ENCODE data around the gene RBM6. TPM values are rescaled to one million over a fixed set of nuclear protein-coding genes. Genes with fewer than 3 reads are reported as not detected.

The RBM6 gene
- total RNA-seq, 1 experiment from 2014 or later: 58.3 TPM

- Histone ChIP-seq H3K36me3 (ENCODE audit: control insufficient read depth in 1 of 2, insufficient read depth in 2 of 2, low read length in 2 of 2) (peaks cover 2 to 4% of the 10 kb centered on the region in 2 experiments; a peak in 2 of 4 replicates), H3K27me3 (ENCODE audit: insufficient read depth, low read length) (no peaks in the 10 kb centered on the region), H4K20me1 (ENCODE audit: insufficient read depth) (peaks cover 4% of the 10 kb centered on the region; the same call in 1 of the 2 replicates), H3K9me2 (ENCODE audit: insufficient read depth) (no peaks in the 10 kb centered on the region), H3K9me3 (ENCODE audit: control insufficient read depth in 1 of 2, insufficient read depth in 1 of 2, low read depth in 1 of 2, low read length in 2 of 2) (no peaks in the 10 kb centered on the region), H3K9ac (ENCODE audit: low read length) (no peak overlapping the region), H3K4me1 (ENCODE audit: control insufficient read depth in 1 of 2, insufficient read depth in 2 of 2, low read length in 2 of 2) (no peaks in the 10 kb centered on the region), H3K4me3 (replicated peaks in 1 of 2; ENCODE audit: low read depth in 1 of 2, low read length in 2 of 2) (no peak overlapping the region), H3K4me2 (ENCODE audit: low read length) (no peak overlapping the region), H3K27ac (ENCODE audit: low read depth, low read length) (no peak overlapping the region), H2AFZ (ENCODE audit: low read depth, low read length, poor library complexity, severe bottlenecking) (no peak overlapping the region), H3K79me2 (ENCODE audit: insufficient read depth, low read length) (peaks cover 22% of the 10 kb centered on the region)
- BruUV-seq (replicated peaks): no TSS peak
- ChIA-PET POLR2A (no interaction called here), RAD21 (ENCODE audit: low non-redundant PET in 1 of 2, low total read pairs in 2 of 2, uncharacterized antibody in 2 of 2, unreplicated experiment in 2 of 2) (no interaction called here), CTCF (no interaction called here)
- TF ChIP-seq ZNF274 (IDR thresholded peaks at IDR 0.05; ENCODE audit: low read depth, low read length): no peak
- no peak for TF ChIP-seq MAX (IDR thresholded peaks at IDR 0.05)
- no peak for TF ChIP-seq EZH2 (IDR thresholded peaks at IDR 0.05)
- no peak for TF ChIP-seq EZH2phosphoT487 (IDR thresholded peaks at IDR 0.05; ENCODE audit: borderline replicate concordance)
- no peak for TF ChIP-seq SP1 (IDR thresholded peaks at IDR 0.05; ENCODE audit: low read depth)
- no peak for TF ChIP-seq EGR1 (IDR thresholded peaks at IDR 0.05; ENCODE audit: low read depth)
- no peak for TF ChIP-seq ATF3 (IDR thresholded peaks at IDR 0.05)
- no peak for TF ChIP-seq SRF (IDR thresholded peaks at IDR 0.05; ENCODE audit: low read depth)
- no peak for TF ChIP-seq RAD21 (IDR thresholded peaks at IDR 0.05; ENCODE audit: low read depth)
- intact Hi-C loops (cut with micrococcal nuclease): no loop called here
- DNase-seq (ENCODE audit: low read depth, low spot score) (no peak), ATAC-seq (peak; percentile 34; the same call in 1 of the 2 replicates)
These were observed 58.4 kb downstream of the RBM6 start for GRCh38 chr3:49998326-49998725.

- no peak overlapping the region for H3K4me3 ChIP-seq (replicated peaks in 1 of 2; ENCODE audit: low read depth in 1 of 2, low read length in 2 of 2)
- TF ChIP-seq RAD21 (IDR thresholded peaks at IDR 0.05; ENCODE audit: low read depth) (no peak), FOSL1 (IDR thresholded peaks at IDR 0.05; ENCODE audit: low read depth) (no peak), EZH2 (IDR thresholded peaks at IDR 0.05) (no peak), ZNF274 (IDR thresholded peaks at IDR 0.05; ENCODE audit: low read depth, low read length) (no peak), YY1 (IDR thresholded peaks at IDR 0.05; ENCODE audit: extremely low read depth, insufficient replicate concordance, low read depth, low read length) (no peak), REST (IDR thresholded peaks at IDR 0.05; ENCODE audit: low read depth) (no peak)
- no peak overlapping the region for H3K27ac ChIP-seq (ENCODE audit: low read depth, low read length)
- no peaks in the 10 kb centered on the region for H3K9me3 ChIP-seq (ENCODE audit: control insufficient read depth in 1 of 2, insufficient read depth in 1 of 2, low read depth in 1 of 2, low read length in 2 of 2)
- intact Hi-C loops (cut with micrococcal nuclease): no loop called here
- H3K9me2 ChIP-seq (ENCODE audit: insufficient read depth): no peaks in the 10 kb centered on the region
- RAD21 ChIA-PET (ENCODE audit: low non-redundant PET in 1 of 2, low total read pairs in 2 of 2, uncharacterized antibody in 2 of 2, unreplicated experiment in 2 of 2): no interaction called here
- H3K4me1 ChIP-seq (ENCODE audit: control insufficient read depth in 1 of 2, insufficient read depth in 2 of 2, low read length in 2 of 2): no peaks in the 10 kb centered on the region
- POLR2A ChIA-PET: no interaction called here
- no peak overlapping the region for H3K4me2 ChIP-seq (ENCODE audit: low read length)
- no TSS peak for BruUV-seq (replicated peaks)
- H3K27me3 ChIP-seq (ENCODE audit: insufficient read depth, low read length): no peaks in the 10 kb centered on the region
- H2AFZ ChIP-seq (ENCODE audit: low read depth, low read length, poor library complexity, severe bottlenecking): no peak overlapping the region
- H3K9ac ChIP-seq (ENCODE audit: low read length): no peak overlapping the region
- peaks cover 2 to 4% of the 10 kb centered on the region in 2 experiments; a peak in 2 of 4 replicates for H3K36me3 ChIP-seq (ENCODE audit: control insufficient read depth in 1 of 2, insufficient read depth in 2 of 2, low read length in 2 of 2)
- ATAC-seq: no peak
- CTCF ChIA-PET: no interaction called here
- peaks cover 21% of the 10 kb centered on the region for H3K79me2 ChIP-seq (ENCODE audit: insufficient read depth, low read length)
- H4K20me1 ChIP-seq (ENCODE audit: insufficient read depth): no peaks in the 10 kb centered on the region
- no peak for DNase-seq (ENCODE audit: low read depth, low spot score)
These were observed 61.6 kb downstream of the RBM6 start for GRCh38 chr3:50001511-50001910.
